Measurements from ENCODE around the gene HSBP1. TPM values are rescaled to one million over a fixed set of nuclear protein-coding genes. Genes with fewer than 3 reads are reported as not detected.

Gene HSBP1
- total RNA-seq, 1 experiment from 2014 or later: 235 TPM

DNA sequence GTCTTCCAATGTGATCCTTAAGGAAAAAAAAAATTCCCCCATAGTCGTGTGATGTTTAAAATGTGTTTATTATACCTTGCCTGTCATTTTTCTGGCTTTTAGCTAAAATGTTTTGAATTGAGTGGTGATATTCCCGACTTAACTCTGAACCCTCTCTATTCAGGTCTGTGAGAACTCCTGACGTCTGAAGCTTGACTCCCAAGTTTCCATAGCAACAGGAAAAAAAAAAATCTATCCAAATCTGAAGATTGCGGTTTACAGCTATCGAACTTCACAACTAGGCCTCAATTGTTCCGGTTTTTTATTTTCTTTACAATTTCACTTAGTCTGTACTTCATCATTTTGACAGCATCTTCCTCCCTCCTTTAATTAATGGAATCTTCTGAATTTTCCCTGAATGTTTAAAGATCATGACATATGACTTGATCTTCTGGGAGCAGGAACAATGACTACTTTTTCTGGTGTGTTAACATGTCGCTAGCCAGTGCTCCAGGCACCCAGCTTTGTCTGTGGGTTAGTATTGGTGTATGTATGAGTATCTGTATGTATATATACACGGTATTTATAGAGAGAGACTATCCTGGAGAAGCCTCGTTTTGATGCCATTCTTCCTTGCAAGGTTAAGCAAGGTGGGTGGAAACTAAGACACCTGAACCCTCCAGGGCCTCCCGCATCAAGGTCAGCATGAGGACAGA is 12.8 kb upstream of the HSBP1 start:
- H3K4me1 ChIP-seq: no peaks in the 10 kb centered on the region
- no peak overlapping the region for H3K4me3 ChIP-seq (ENCODE audit: low read depth, low read length)
- H3K4me3 Mint-ChIP-seq (ENCODE audit: unreplicated experiment): no peak overlapping the region
- H3K36me3 ChIP-seq (ENCODE audit: control insufficient read depth, insufficient read depth, low read length): no peaks in the 10 kb centered on the region
- peaks cover 10% of the 10 kb centered on the region for H3K9me3 Mint-ChIP-seq (ENCODE audit: unreplicated experiment)
- no peaks in the 10 kb centered on the region for H3K4me1 Mint-ChIP-seq (ENCODE audit: low read depth, unreplicated experiment)
- intact Hi-C loops (cut with micrococcal nuclease; ENCODE audit: unreplicated experiment): no loop called here
- ChIA-PET CTCF (interaction anchor here (0.7 kb wide), 1 partner anchor 81 kb away, joined by 3 read pairs; no protein-coding TSS in a partner anchor), POLR2A (no interaction called here)
- BruUV-seq (replicated peaks): no TSS peak
- TF ChIP-seq, protein P1, sequence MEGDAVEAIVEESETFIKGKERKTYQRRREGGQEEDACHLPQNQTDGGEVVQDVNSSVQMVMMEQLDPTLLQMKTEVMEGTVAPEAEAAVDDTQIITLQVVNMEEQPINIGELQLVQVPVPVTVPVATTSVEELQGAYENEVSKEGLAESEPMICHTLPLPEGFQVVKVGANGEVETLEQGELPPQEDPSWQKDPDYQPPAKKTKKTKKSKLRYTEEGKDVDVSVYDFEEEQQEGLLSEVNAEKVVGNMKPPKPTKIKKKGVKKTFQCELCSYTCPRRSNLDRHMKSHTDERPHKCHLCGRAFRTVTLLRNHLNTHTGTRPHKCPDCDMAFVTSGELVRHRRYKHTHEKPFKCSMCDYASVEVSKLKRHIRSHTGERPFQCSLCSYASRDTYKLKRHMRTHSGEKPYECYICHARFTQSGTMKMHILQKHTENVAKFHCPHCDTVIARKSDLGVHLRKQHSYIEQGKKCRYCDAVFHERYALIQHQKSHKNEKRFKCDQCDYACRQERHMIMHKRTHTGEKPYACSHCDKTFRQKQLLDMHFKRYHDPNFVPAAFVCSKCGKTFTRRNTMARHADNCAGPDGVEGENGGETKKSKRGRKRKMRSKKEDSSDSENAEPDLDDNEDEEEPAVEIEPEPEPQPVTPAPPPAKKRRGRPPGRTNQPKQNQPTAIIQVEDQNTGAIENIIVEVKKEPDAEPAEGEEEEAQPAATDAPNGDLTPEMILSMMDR (IDR thresholded peaks at IDR 0.05; ENCODE audit: insufficient read depth in 1 of 2, low read depth in 1 of 2, low read length in 1 of 2, severe bottlenecking in 1 of 2, unreplicated experiment in 1 of 2): no peak
- H3K36me3 Mint-ChIP-seq (ENCODE audit: insufficient read depth, unreplicated experiment): no peaks in the 10 kb centered on the region
- peaks cover 22% of the 10 kb centered on the region for H3K27me3 Mint-ChIP-seq (ENCODE audit: insufficient read depth, unreplicated experiment)
- H3K27ac Mint-ChIP-seq (ENCODE audit: unreplicated experiment): no peak overlapping the region
- H3K27me3 ChIP-seq (replicated peaks; ENCODE audit: control insufficient read depth, insufficient read depth, low read length): 0 out of 2 replicates have a peak, but pooled peaks cover 1% of the 10 kb centered on the region
- H3K9me3 ChIP-seq: no peaks in the 10 kb centered on the region
- DNase-seq: no peak

DNA sequence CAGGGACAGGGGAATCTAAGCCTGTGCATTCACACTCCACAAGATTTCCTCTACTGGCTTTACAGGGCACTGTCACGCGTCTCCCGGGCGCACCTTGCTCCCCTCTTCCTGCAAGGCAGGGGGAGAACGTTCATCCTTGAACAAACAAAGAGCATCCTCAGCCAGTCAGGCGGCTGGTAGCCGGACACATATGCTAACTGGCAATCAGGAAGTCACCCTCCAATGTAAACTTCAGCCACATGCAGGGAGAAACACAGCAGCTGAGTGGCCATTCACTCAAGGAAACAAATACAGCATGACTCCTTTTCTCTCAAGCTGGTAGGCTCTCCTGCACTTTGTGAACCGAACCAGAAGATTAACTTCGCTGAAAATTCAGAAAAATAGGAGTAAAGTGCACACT is 10.8 kb upstream of the HSBP1 start:
- DNase-seq: no peak
- Histone ChIP-seq H3K36me3 (ENCODE audit: control insufficient read depth, insufficient read depth, low read length) (no peaks in the 10 kb centered on the region), H3K27me3 (replicated peaks; ENCODE audit: control insufficient read depth, insufficient read depth, low read length) (0 out of 2 replicates have a peak, but pooled peaks cover 1% of the 10 kb centered on the region), H3K4me1 (no peaks in the 10 kb centered on the region), H3K4me3 (ENCODE audit: low read depth, low read length) (no peak overlapping the region), H3K9me3 (no peaks in the 10 kb centered on the region)
- peaks cover 10% of the 10 kb centered on the region for H3K9me3 Mint-ChIP-seq (ENCODE audit: unreplicated experiment)
- ChIA-PET POLR2A (no interaction called here), CTCF (no interaction called here)
- no TSS peak for BruUV-seq (replicated peaks)
- no peaks in the 10 kb centered on the region for H3K36me3 Mint-ChIP-seq (ENCODE audit: insufficient read depth, unreplicated experiment)
- H3K27ac Mint-ChIP-seq (ENCODE audit: unreplicated experiment): no peak overlapping the region
- TF ChIP-seq, protein P1 (IDR thresholded peaks at IDR 0.05; ENCODE audit: insufficient read depth in 1 of 2, low read depth in 1 of 2, low read length in 1 of 2, severe bottlenecking in 1 of 2, unreplicated experiment in 1 of 2): no peak
- peaks cover 26% of the 10 kb centered on the region for H3K27me3 Mint-ChIP-seq (ENCODE audit: insufficient read depth, unreplicated experiment)
- H3K4me3 Mint-ChIP-seq (ENCODE audit: unreplicated experiment): no peak overlapping the region
- intact Hi-C loops (cut with micrococcal nuclease; ENCODE audit: unreplicated experiment): no loop called here
- no peaks in the 10 kb centered on the region for H3K4me1 Mint-ChIP-seq (ENCODE audit: low read depth, unreplicated experiment)

DNA sequence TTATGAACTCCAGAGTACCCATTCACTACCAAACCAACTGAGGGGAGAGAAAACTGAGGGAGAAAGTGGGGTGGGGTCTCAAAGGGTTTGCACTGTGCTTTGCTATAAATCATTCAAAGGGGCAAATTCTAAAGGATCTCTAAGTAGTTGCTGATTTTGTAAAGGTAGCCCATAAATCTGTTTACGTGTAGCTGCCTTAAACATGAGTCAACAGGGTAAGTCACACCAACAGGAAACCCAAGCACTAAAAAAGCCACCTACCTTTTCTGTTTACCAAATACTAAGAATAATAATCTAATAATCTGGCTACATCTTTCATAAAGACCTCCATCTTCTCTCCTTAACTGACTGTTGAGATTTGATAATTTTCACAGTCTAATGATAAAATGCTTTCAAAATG is 8.4 kb upstream of the HSBP1 start:
- Mint-ChIP-seq H3K27me3 (ENCODE audit: insufficient read depth, unreplicated experiment) (peaks cover 21% of the 10 kb centered on the region), H3K4me1 (ENCODE audit: low read depth, unreplicated experiment) (peaks cover 14% of the 10 kb centered on the region), H3K4me3 (ENCODE audit: unreplicated experiment) (no peak overlapping the region), H3K9me3 (ENCODE audit: unreplicated experiment) (peaks cover 10% of the 10 kb centered on the region), H3K27ac (ENCODE audit: unreplicated experiment) (no peak overlapping the region), H3K36me3 (ENCODE audit: insufficient read depth, unreplicated experiment) (no peaks in the 10 kb centered on the region)
- no TSS peak for BruUV-seq (replicated peaks)
- H3K36me3 ChIP-seq (ENCODE audit: control insufficient read depth, insufficient read depth, low read length): no peaks in the 10 kb centered on the region
- POLR2A ChIA-PET: no interaction called here
- 0 out of 2 replicates have a peak, but pooled peaks cover 1% of the 10 kb centered on the region for H3K27me3 ChIP-seq (replicated peaks; ENCODE audit: control insufficient read depth, insufficient read depth, low read length)
- CTCF ChIA-PET: no interaction called here
- no peaks in the 10 kb centered on the region for H3K4me1 ChIP-seq
- no peak overlapping the region for H3K4me3 ChIP-seq (ENCODE audit: low read depth, low read length)
- intact Hi-C loops (cut with micrococcal nuclease; ENCODE audit: unreplicated experiment): no loop called here
- DNase-seq: no peak
- H3K9me3 ChIP-seq: no peaks in the 10 kb centered on the region
- TF ChIP-seq, protein P1 (IDR thresholded peaks at IDR 0.05; ENCODE audit: insufficient read depth in 1 of 2, low read depth in 1 of 2, low read length in 1 of 2, severe bottlenecking in 1 of 2, unreplicated experiment in 1 of 2): no peak

All from Caco-2 (cell line).